GM21619 (cell line): ENCODE data around the gene STX18.
"Not testable (repeated sequence)": the region's sequence is repeated elsewhere in the genome, so short reads cannot be mapped to it uniquely, and the experiment has no call there.

ENCODE experiments used
- ATAC-seq: cut with Tn5 transposase; IDR thresholded peaks from one replicate; pipeline ENCODE4 v1.9.1; 2021; ENCODE audit not compliant: unreplicated experiment

The STX18 gene

DNA sequence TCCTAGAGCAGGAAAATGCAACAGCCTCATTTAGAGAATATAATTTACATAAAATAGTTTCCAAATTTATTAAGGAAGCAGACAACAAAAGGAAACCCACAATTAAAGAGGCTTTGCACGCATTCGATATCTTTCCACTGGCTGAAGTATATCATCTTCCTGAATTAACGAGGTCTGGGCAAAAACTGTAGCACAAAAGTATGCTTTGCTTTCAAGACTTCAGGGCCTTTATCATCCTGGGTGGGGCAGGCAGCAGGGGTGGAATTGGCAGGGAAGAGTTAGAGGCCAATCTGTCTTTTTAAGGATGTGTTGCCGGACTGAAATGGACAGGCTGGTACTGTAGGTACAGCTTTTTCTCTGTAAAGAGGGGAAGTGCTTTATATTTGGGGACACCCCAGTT, 17.0 kb upstream of the STX18 start:
- no peak for ATAC-seq

GRCh38 chr4:4555916-4556315, 14.1 kb upstream of the STX18 start:
- ATAC-seq = no peak

- no peak for ATAC-seq
These were observed 12.4 kb upstream of the STX18 start for GRCh38 chr4:4554234-4554633.

- ATAC-seq = not testable (repeated sequence)
These were observed 10.2 kb upstream of the STX18 start for GRCh38 chr4:4552042-4552441.

GRCh38 chr4:4550161-4550560, 8.3 kb upstream of the STX18 start:
- ATAC-seq = not testable (repeated sequence)

DNA sequence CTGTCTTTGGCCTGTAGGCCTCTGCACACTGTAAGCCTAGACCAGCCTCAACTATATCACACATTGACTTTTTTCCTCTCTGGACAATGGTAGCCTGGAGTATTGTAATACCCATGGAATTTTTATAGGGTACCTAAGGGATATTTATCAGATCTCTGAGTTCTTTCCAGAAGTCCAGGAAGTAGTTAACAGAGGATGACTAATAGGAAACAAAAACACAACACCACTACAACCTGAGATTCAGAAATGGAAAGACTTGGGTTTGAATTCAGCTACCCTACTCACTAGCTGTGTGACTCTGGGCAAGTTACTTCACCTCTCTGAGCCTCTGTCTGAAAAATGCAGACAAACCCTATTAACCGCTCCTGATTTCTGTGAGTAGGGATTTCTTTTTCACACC, 7.7 kb upstream of the STX18 start:
- no peak for ATAC-seq

GRCh38 chr4:4542774-4543485, 1.1 kb upstream of the STX18 start:
- no peak for ATAC-seq

DNA sequence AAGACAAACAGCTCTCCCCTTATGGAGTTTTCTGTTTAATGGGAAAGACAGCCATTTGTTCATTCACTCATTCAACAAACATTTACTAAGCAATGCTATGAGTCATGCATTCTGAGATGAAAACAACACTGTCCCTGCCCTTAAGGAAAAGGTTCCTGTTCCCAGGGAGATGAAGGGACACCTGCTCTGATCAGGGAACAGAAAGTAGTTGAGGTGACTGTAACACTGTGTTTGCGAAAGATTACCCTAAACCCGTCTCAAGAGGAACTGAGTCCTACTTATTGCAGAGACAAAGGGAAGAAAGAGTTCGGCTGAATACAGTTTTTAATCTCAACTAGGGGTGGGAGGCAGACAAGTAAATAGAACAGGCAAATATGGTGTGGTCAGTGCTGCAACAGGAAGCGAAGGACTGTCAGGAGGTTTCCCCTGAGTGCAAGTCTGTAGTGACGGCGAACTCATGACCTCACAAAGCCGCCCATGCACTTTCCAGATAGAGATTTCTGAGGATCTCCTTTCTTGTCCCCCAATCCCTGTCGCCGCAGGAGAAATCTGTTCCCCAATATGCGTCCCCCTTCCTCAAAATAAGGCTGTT, 712 bp downstream of the STX18 start:
- peak; percentile 47 for ATAC-seq

GRCh38 chr4:4539481-4539880, 2.4 kb downstream of the STX18 start:
- ATAC-seq = no peak

GRCh38 chr4:4535590-4535989, 6.3 kb downstream of the STX18 start:
- no peak for ATAC-seq

GRCh38 chr4:4534515-4535145, 7.2 kb downstream of the STX18 start:
- ATAC-seq = no peak

DNA sequence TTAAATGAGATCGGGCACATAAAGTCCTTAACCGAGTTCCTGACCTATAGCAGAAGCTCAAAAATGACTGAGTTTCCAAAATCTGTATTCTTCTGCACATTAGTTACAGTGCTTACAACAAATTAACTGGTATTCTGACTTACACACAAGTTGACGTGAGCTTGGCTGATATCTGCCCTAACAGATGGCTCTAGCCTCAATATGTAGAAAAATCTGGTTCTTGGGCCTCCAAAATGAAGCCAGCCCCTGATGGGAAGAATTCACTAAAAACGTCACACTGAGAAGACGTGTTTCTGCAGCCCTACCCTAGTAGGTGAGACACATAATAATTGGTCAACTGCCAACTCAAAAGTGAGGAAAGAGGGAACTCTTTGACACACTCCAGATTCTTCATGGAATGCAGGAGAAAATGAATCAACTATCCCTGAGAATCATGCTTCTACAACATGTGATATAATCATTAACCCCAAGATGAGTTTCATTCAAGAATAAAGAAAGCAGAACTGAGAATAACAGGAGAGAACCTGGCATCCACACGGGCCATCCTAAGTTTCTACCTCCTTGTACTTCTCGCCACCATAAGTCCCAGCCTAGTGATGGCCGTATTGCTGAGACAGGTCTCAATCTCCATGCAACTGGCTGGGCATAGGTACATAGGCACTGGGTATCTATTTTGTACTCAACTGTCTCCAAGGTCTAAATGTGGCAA, 8.2 kb downstream of the STX18 start:
- no peak for ATAC-seq

- no peak for ATAC-seq
These were observed 9.3 kb downstream of the STX18 start for GRCh38 chr4:4532371-4533154.

GRCh38 chr4:4529392-4529791, 12.5 kb downstream of the STX18 start:
- no peak for ATAC-seq

DNA sequence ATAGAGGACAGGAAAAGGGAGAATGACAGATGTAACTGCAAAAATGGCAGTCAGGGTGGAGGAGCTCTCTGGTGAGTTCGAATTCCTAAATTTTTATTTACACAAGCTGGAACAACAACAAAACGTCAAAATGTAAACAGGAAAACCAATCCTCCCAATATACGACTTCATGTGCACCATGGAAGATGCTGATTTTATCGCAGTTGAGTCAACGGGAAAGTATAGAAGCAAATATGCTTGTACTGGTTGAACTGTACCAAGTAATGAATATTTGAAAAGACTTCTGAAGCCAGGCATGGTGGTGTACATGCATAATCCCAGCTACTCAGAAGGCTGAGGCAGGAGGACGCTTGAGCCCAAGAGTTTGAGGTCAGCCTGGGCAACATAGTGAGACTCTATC, 15.4 kb downstream of the STX18 start:
- ATAC-seq = no peak

GRCh38 chr4:4524364-4524763, 17.5 kb downstream of the STX18 start:
- peak; percentile 99 for ATAC-seq

DNA sequence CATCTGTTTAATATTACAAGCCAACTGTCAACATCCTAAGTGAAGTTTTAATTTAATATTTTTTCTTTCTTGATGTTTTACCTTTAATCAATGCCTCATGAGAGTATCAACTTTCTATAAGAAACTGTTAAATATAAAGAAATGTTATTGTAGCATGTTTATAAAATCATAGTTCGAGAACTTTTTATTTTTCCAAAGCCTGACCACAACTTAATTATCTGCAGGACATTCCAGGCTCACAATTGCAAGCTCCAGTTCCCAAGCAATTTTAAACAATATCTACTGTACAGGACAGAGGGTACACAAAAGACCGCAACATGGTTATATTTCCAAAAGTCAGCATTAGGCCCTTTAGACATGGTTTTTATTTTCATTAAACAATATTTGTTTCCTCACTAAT, 20.1 kb downstream of the STX18 start:
- no peak for ATAC-seq

DNA sequence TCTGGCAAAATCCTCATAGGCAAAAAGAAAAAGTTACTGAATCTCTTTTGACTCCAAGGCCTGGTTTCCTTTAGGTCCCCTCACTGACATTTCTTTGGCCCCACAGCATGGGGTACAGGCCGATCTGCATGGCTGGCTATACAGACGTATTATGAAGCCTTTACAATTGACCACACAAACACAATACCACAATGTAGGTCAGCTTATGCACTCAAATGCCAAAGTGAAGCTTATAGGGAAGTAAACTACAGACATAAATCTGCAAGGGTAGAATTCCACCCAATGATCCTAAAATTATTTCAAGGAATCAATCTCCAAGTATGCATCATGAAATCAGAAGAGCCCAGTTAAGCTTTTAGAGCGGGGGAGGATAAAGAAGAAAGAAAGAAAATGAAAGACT, 20.7 kb downstream of the STX18 start:
- ATAC-seq = no peak

GRCh38 chr4:4519297-4519894, 22.5 kb downstream of the STX18 start:
- no peak for ATAC-seq

- no peak for ATAC-seq
These were observed 23.1 kb downstream of the STX18 start for GRCh38 chr4:4518747-4519146.

- no peak for ATAC-seq
These were observed 27.1 kb downstream of the STX18 start for GRCh38 chr4:4514786-4515185.
